SK-N-SH treated with all-trans-retinoic acid at 6 μM for 48 hours (cell line): Measurements from ENCODE around the gene PPP2R3C.

Experiments
- BACH2 ChIP-seq: fragments of 250-450 bp; sonication (Bioruptor Pico); IDR thresholded peaks from 2 replicates; pipeline ENCODE4 v1.9.0; 2021; ENCODE audit warnings: mild to moderate bottlenecking, borderline replicate concordance
- PPARA ChIP-seq: fragments of 250-450 bp; sonication (Bioruptor Pico); IDR thresholded peaks from 2 replicates; pipeline ENCODE4 v1.5.0; 2020; ENCODE audit warnings: mild to moderate bottlenecking, borderline replicate concordance

DNA sequence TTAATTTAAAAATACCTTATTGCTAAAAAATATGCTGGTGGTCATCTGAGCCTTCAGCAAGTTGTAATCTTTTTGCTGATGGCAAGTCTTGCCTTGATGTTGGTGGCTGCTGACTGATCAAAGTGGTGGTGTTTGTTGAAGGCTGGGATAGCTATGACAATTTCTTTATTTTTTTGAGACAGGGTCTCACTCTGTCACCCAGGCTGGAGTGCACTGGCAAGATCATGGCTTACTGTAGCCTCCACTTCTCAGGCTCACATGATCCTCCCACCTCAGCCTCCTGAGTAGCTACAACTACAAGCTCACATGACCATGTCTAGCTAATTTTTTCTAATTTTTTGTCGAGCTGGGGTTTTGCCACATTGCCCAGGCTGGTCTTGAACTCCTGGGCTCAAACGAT lies 25.4 kb upstream of the PPP2R3C start:
- TF ChIP-seq BACH2 (CRISPR knock-in tag) (no peak), PPARA (CRISPR knock-in tag) (no peak)
